ENCODE data around the gene OR52M1.

OR52M1 gene

GRCh38 chr11:4576880-4577279 is 31.9 kb downstream of the OR52M1 start:
- no peak for DNase-seq

GRCh38 chr11:4577761-4578160 is 32.8 kb downstream of the OR52M1 start:
- DNase-seq: no peak

GRCh38 chr11:4578624-4579023 is 33.6 kb downstream of the OR52M1 start:
- no peak for DNase-seq

GRCh38 chr11:4580124-4580523 is 35.1 kb downstream of the OR52M1 start:
- no peak for DNase-seq

- DNase-seq: no peak
These were observed 36.5 kb downstream of the OR52M1 start, which contains the start of gene OR52I2 for GRCh38 chr11:4581443-4581842. Gene OR52I2 (plus strand): TSS chr11:4581743.

- DNase-seq: no peak
These were observed 44.0 kb downstream of the OR52M1 start for GRCh38 chr11:4589017-4589416.

GRCh38 chr11:4593739-4594138 is 48.7 kb downstream of the OR52M1 start, which contains the start of gene OR52I1:
Gene OR52I1 (plus strand): TSS chr11:4594039. CDS start chr11:4594039, 0 bp downstream.
- DNase-seq: no peak

Measured in CD4-positive, alpha-beta T cell treated with Interferon gamma for 1 hour (primary cell).